HCT116 (cell line): ENCODE results near the gene PLCB4.

ENCODE experiments used
- CTCF ChIP-seq, 3 experiments: fragments of 200-600 bp in 1 of 3; sonication (generic) in 1 of 3; IDR thresholded peaks in 2 of 3; conservative IDR thresholded peaks in 1 of 3; 2 replicates each; pipeline ENCODE4 v1.5.1; 2012 to 2017; ENCODE audit warnings: low read depth in 2 of 3, low read length in 2 of 3, antibody characterized with exemption in 1 of 3, borderline replicate concordance in 1 of 3, control low read depth in 1 of 3, mild to moderate bottlenecking in 1 of 3, mixed read lengths in 1 of 3, mixed run types in 1 of 3, moderate library complexity in 1 of 3; ENCODE audit not compliant: insufficient read depth in 1 of 3
- EGR1 ChIP-seq: IDR thresholded peaks from 2 replicates; pipeline ENCODE4 v1.6.1; 2012; ENCODE audit warnings: low read depth
- ELF1 ChIP-seq: IDR thresholded peaks from 2 replicates; pipeline ENCODE4 v1.6.1; 2012; ENCODE audit warnings: low read depth, borderline replicate concordance
- EZH2 ChIP-seq: fragments of 200-600 bp; sonication (generic); IDR thresholded peaks from 2 replicates; pipeline ENCODE4 v1.6.1; 2017; ENCODE audit warnings: antibody characterized with exemption, mixed run types
- POLR2A ChIP-seq: IDR thresholded peaks from 2 replicates; pipeline ENCODE4 v1.7.0; 2011; ENCODE audit warnings: borderline replicate concordance; ENCODE audit not compliant: insufficient read depth, insufficient read length; ENCODE audit errors: extremely low read depth
- RAD21 ChIP-seq: IDR thresholded peaks from 2 replicates; pipeline ENCODE4 v1.6.1; 2012; ENCODE audit warnings: low read depth, mild to moderate bottlenecking
- REST ChIP-seq: IDR thresholded peaks from 2 replicates; pipeline ENCODE4 v1.6.1; 2012; ENCODE audit warnings: low read depth
- SIN3A ChIP-seq: IDR thresholded peaks from 2 replicates; pipeline ENCODE4 v1.6.1; 2012; ENCODE audit warnings: low read depth

GRCh38 chr20:9250511-9250910 lies 181.6 kb downstream of the PLCB4 start:
- TF ChIP-seq CTCF (IDR thresholded peaks at IDR 0.05 in 2 of 3, conservative IDR thresholded peaks at IDR 0.05 in 1 of 3; ENCODE audit: borderline replicate concordance in 1 of 3, insufficient read depth in 1 of 3, low read depth in 2 of 3, low read length in 2 of 3) (no peak), EGR1 (no peak), POLR2A (no peak), ELF1 (no peak), RAD21 (no peak), REST (no peak), SIN3A (no peak), EZH2 (no peak)
